IPS-18c (cell line): ENCODE measurements around the gene RANBP9.

Experiments
- H3K4me3 ChIP-seq: 2 replicates; pipeline ENCODE4 v1.7.0; 2013; ENCODE audit warnings: low read depth, mild to moderate bottlenecking, low read length, moderate library complexity; ENCODE audit not compliant: insufficient read depth
- H3K9me3 ChIP-seq: one replicate; pipeline ENCODE4 v1.6.1; 2013; ENCODE audit warnings: mild to moderate bottlenecking, low read length, moderate library complexity; ENCODE audit not compliant: control insufficient read depth, insufficient read depth

RANBP9 gene

DNA sequence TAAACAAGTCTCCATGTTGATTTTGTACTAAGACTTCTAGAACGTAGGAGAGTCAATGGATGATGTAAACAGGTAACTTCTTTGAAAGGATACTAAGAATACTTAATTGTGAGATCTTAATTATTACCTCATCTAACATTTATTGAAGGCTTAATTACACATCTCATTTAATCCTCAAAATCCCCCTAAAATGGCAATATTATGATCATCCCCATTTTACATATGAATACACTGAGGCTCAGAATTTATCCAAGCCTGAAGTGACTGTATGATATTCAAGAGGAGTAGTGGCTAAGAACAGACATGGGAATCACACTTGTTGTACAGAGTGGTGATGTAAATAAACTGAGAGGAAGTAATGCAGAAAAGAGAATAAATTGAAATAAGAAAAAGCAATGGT lies 73.6 kb downstream of the RANBP9 start:
- Histone ChIP-seq H3K9me3 (no peaks in the 10 kb centered on the region), H3K4me3 (no peak overlapping the region)

- Histone ChIP-seq H3K9me3 (no peaks in the 10 kb centered on the region), H3K4me3 (no peak overlapping the region)
These were observed 75.5 kb downstream of the RANBP9 start for GRCh38 chr6:13635948-13636658.

- Histone ChIP-seq H3K9me3 (no peaks in the 10 kb centered on the region), H3K4me3 (no peak overlapping the region)
These were observed 78.3 kb downstream of the RANBP9 start for GRCh38 chr6:13633343-13633742.

DNA sequence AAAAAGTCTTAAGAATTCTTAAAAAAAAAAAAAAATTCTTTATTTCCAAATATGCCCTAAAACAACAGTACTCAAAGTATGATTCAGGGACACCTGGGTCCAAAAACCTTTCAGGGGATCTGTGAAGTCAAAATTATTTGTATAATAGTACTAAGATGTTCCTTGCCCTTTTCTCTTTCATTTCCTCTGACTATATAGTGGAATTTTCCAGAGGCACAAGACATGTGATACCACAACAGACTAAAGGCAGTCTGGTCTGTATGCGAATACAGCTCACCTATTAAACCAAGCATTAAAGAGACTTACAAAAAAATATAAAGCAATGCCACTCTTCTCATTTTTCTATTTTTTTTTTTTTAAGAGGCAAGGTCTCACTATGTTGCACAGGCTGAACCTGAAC lies 81.1 kb downstream of the RANBP9 start:
- no peak overlapping the region for H3K4me3 ChIP-seq

DNA sequence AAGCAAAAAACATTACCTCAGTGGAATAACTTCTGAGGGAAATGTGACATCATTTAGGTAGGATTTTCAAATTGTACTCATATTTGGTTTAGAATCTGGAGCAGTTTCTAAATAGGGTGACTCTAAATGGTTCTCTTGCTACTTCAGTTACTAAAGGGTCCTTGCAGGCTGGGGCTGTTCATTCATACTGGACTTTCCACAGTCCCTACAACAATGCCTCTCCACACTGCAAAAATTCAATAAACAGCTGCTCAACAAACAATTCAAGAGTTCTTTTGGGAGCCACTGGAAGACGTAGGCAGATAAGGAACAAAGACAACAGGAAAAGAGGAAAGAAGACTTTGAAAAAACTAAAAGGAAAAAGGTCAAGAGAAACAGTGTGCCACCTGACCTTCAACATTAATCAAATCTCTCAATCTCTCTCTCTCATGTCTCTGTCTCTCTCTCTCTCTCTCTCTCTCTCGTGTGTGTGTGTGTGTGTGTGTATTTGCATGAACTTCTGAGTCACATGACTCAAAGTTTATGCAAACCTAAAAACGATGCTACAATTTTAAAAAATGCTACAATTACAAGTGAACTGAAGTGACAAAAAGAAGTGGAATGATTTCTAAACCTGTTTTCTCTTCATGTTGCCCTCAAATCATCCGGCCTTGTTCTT lies 82.0 kb downstream of the RANBP9 start:
- H3K4me3 ChIP-seq, result no peak overlapping the region

More for the DNA sequence above, 81.1 kb downstream of the RANBP9 start:
- H3K9me3 ChIP-seq, result no peaks in the 10 kb centered on the region

GRCh38 chr6:13624871-13625288 lies 86.8 kb downstream of the RANBP9 start:
- Histone ChIP-seq H3K4me3 (no peak overlapping the region), H3K9me3 (no peaks in the 10 kb centered on the region)

More for the DNA sequence above, 82.0 kb downstream of the RANBP9 start:
- H3K9me3 ChIP-seq, result no peaks in the 10 kb centered on the region

- H3K4me3 ChIP-seq, result no peak overlapping the region
These were observed 94.6 kb downstream of the RANBP9 start for GRCh38 chr6:13617066-13617465.

GRCh38 chr6:13615792-13616120 lies 95.9 kb downstream of the RANBP9 start:
- peak overlapping the region; percentile 99 for H3K4me3 ChIP-seq

More at GRCh38 chr6:13617066-13617465, 94.6 kb downstream of the RANBP9 start:
- H3K9me3 ChIP-seq, result peaks cover 3% of the 10 kb centered on the region

DNA sequence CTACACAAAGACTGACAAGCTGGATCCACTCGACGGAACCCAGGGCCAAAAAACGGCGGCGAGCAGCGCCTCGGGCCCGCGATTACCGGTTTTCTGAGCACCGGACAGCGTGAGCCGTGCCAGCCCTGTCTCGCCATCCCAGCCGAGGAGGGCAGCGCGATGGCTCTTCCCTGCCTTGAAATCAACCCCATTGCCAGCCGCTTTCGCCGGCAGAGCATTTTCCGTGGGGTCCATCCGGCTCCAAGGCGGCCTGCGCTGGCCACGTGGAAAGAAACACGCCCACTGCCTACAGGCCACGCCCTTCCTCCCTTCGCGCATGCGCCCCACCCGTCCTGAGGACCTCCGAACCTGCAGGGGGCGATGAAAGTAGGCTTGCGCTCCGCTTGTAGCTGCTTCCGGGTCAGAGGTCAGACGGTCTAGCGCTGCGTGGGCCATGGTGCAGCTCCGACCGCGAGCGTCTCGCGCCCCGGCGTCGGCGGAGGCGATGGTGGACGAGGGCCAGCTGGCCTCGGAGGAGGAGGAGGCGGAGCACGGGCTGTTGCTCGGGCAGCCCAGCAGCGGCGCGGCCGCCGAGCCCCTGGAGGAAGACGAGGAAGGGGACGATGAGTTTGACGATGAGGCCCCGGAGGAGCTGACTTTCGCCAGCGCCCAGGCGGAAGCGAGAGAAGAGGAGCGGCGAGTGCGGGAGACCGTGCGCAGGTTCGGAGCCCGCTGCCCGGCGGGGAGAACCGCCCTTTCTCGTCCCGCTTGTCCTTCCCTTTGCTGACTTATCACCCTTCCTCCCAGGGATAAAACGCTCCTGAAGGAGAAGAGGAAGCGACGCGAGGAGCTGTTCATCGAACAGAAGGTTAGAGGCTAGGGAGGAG lies 96.5 kb downstream of the RANBP9 start, which contains the start of gene NOL7:
Gene NOL7, plus strand, starts transcription at position 410 of the 866 bp plus-strand sequence. Its CDS starts 24 bp downstream, at position 434.
- Histone ChIP-seq H3K9me3 (peaks cover 3% of the 10 kb centered on the region), H3K4me3 (peak within 1 kb of the TSS; percentile 99)

More at GRCh38 chr6:13615792-13616120, 95.9 kb downstream of the RANBP9 start:
- H3K9me3 ChIP-seq, result peaks cover 3% of the 10 kb centered on the region

GRCh38 chr6:13614126-13614925 lies 97.3 kb downstream of the RANBP9 start:
- Histone ChIP-seq H3K4me3 (peak overlapping the region; percentile 99), H3K9me3 (peaks cover 3% of the 10 kb centered on the region)

DNA sequence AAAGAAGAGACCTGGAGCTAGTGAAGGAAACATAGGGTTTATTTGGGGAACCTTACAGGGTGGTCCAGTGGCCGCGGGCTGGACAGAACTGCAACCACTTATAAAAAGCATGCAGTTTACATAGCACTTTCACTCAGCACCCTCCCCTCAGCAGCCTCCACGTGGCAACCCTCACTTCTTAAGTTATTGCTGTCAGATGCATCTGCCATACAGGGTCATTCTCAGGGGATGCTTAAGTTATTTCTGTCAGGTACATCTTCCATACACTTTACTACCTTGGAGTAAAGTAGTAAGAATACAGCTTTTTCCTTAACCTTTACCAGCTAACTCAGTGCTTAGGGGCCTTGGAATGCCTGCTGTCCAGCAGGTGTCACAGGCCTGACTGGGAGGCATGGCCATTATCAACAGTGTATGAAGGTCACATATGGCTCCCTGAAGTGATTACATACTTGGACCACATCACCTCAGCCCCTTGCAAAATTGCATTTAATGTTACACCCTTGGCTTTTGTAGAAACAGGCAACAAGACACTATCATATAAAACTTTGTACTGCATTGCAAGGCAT lies 98.5 kb downstream of the RANBP9 start:
- H3K4me3 ChIP-seq, result no peak overlapping the region
- H3K9me3 ChIP-seq, result peaks cover 3% of the 10 kb centered on the region

- Histone ChIP-seq H3K4me3 (no peak overlapping the region), H3K9me3 (peaks cover 3% of the 10 kb centered on the region)
These were observed 99.9 kb downstream of the RANBP9 start for GRCh38 chr6:13611715-13612114.

DNA sequence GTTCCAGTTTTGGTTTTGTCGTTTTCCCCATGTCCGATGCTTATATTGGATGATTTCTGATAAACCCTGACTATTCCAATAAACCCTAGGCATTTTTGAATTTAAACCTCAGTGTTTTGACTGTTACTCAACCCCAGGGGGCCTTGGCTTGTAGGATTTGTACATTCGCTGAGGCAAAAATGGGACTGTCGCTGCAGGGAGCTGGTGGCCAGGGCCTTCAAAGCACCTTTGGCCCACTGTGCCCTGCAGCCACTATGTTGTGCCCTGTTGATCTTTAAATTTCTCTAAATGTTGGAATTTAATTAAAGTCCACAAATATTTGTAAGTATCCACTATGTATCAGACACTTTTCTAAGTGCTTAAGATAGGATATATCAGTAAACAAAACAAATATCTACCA lies 106.0 kb downstream of the RANBP9 start:
- Histone ChIP-seq H3K9me3 (no peaks in the 10 kb centered on the region), H3K4me3 (no peak overlapping the region)

DNA sequence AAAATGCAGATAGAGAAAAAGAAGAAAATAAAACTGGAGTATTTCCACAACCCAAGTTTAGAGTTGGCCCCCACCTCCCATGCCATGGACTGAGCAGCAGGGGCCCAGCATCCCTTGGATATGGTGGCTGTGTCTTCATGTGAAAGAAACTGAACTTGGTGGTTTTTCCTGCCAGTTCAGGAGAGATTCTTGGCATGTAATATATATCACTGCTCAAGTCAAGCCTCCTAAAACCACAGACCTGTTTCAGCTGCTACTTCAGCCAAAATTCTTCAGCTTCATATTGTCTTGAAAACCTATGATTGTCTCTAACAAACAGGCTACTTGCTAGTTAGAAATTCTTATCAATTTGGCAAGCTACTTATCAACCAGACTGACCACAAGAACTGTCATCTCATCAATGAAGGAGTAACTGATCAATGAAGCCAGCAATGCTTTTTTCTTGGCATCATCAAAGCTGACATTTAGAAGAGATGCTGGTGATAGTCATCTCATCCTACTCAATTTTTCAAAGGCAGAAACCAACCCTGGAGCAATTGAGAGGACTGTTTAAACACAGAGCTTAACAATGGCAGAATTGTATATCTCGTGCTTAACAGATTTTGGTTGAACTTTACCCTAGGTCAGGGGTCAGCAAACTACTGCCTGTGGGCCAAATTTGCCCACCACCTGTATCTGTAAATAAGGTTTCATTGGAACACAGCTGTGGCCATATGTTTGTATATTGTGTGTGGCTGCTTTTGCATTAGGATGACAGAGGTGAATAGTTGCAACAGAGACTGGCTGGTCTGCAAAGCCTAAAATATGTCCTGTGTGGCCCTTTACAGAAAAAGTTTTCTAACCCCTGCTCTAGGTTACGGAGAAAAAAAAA lies 106.9 kb downstream of the RANBP9 start:
- no peak overlapping the region for H3K4me3 ChIP-seq
- no peaks in the 10 kb centered on the region for H3K9me3 ChIP-seq

DNA sequence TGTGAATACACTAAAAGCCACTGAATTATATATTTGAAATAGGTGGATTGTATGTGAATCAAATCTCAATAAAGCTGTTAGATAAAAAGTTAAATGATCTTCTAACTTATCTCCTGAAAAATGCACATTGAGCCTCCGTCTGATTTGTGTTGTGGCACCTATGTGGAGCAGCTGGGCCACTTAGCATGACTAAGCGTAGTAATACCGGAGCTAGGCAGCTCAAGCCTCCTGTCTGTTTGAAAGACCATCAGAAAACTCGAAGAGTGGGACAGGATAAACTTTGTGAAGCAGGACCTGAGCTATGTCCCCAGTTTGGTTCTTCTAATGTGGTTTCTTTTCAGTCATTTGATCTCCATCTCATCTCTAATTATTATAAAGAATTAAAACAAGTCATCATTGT lies 107.5 kb downstream of the RANBP9 start:
- no peaks in the 10 kb centered on the region for H3K9me3 ChIP-seq
- H3K4me3 ChIP-seq, result no peak overlapping the region

GRCh38 chr6:13600036-13600435 lies 111.6 kb downstream of the RANBP9 start:
- Histone ChIP-seq H3K4me3 (no peak overlapping the region), H3K9me3 (no peaks in the 10 kb centered on the region)
